DND-41 (cell line): ENCODE measurements around the gene MIR17HG.

Experiments
- EZH2 ChIP-seq: IDR thresholded peaks from 3 replicates; pipeline ENCODE4 v1.6.1; 2012; ENCODE audit warnings: borderline replicate concordance, low read depth, mild to moderate bottlenecking, moderate library complexity, low read length, inconsistent platforms; ENCODE audit not compliant: severe bottlenecking
- TF ChIP-seq, protein P1 (sequence below): IDR thresholded peaks from 2 replicates; pipeline ENCODE4 v1.5.1; 2012; ENCODE audit warnings: borderline replicate concordance, low read length, moderate library complexity, mild to moderate bottlenecking; ENCODE audit not compliant: poor library complexity, severe bottlenecking; ENCODE audit errors: extremely low read depth

GRCh38 chr13:91298060-91298459 is 49.4 kb upstream of the MIR17HG start:
- TF ChIP-seq, protein P1, sequence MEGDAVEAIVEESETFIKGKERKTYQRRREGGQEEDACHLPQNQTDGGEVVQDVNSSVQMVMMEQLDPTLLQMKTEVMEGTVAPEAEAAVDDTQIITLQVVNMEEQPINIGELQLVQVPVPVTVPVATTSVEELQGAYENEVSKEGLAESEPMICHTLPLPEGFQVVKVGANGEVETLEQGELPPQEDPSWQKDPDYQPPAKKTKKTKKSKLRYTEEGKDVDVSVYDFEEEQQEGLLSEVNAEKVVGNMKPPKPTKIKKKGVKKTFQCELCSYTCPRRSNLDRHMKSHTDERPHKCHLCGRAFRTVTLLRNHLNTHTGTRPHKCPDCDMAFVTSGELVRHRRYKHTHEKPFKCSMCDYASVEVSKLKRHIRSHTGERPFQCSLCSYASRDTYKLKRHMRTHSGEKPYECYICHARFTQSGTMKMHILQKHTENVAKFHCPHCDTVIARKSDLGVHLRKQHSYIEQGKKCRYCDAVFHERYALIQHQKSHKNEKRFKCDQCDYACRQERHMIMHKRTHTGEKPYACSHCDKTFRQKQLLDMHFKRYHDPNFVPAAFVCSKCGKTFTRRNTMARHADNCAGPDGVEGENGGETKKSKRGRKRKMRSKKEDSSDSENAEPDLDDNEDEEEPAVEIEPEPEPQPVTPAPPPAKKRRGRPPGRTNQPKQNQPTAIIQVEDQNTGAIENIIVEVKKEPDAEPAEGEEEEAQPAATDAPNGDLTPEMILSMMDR: no peak
- no peak for TF ChIP-seq EZH2
